Lung (tissue), 12 donors: ENCODE measurements around the gene TUBB. TPM values are rescaled to one million over a fixed set of nuclear protein-coding genes. Genes with fewer than 3 reads are reported as not detected.

ENCODE experiments used
- ATAC-seq: fragments of 200-7000 bp; cut with Tn5 transposase; one replicate; pipeline ENCODE4 v1.9.1; 2020; ENCODE audit warnings: moderate number of reproducible peaks; ENCODE audit not compliant: insufficient read depth, low FRiP score
- DNase-seq, 3 donors: peaks; one replicate each; pipeline ENCODE4 v3.0.0-alpha.2; 2013 to 2017
- H3K27ac ChIP-seq, 2 donors: one replicate each; pipeline ENCODE4 v1.5.1; 2013; ENCODE audit warnings: mild to moderate bottlenecking in 2 of 2, moderate library complexity in 2 of 2, control low read depth in 1 of 2, inconsistent platforms in 1 of 2, low read depth in 1 of 2, low read length in 1 of 2
- H3K27me3 ChIP-seq, 3 donors: one replicate each; pipeline ENCODE4 v1.5.1; 2013; ENCODE audit warnings: low read length in 2 of 3; ENCODE audit not compliant: control insufficient read depth in 3 of 3, insufficient read depth in 3 of 3
- H3K36me3 ChIP-seq, 4 donors: one replicate each; pipeline ENCODE4 v1.5.1; 2013; ENCODE audit warnings: low read length in 4 of 4, mild to moderate bottlenecking in 1 of 4, moderate library complexity in 1 of 4; ENCODE audit not compliant: control insufficient read depth in 4 of 4, insufficient read depth in 4 of 4
- H3K4me1 ChIP-seq, 5 donors: one replicate each; pipeline ENCODE4 v1.5.1; 2013; ENCODE audit warnings: low read length in 5 of 5, mild to moderate bottlenecking in 2 of 5, moderate library complexity in 1 of 5; ENCODE audit not compliant: control insufficient read depth in 5 of 5, insufficient read depth in 5 of 5
- H3K4me3 ChIP-seq: one replicate; pipeline ENCODE4 v1.5.1; 2013; ENCODE audit warnings: mild to moderate bottlenecking, control low read depth, moderate library complexity
- H3K9ac ChIP-seq, 2 donors: one replicate each; pipeline ENCODE4 v1.5.1; 2013; ENCODE audit warnings: low read length in 2 of 2, control low read depth in 1 of 2; ENCODE audit not compliant: insufficient read depth in 1 of 2
- H3K9me3 ChIP-seq, 4 donors: one replicate each; pipeline ENCODE4 v1.5.1; 2013; ENCODE audit warnings: low read length in 3 of 4, mild to moderate bottlenecking in 1 of 4, moderate library complexity in 1 of 4; ENCODE audit not compliant: control insufficient read depth in 4 of 4, insufficient read depth in 3 of 4
- WGBS, 2 donors: extraction: QIAGEN DNeasy Blood & Tissue Kit; methylation state at CpG; one replicate each; pipeline ENCODE4 v1.1.7; 2013; 5-methylcytosine and 5-hydroxymethylcytosine counted together
- polyA plus RNA-seq, 2 donors: library from polyadenylated mRNA; stranded (reverse); fragments of 200-250 nt; gene quantifications; one replicate each; pipeline ENCODE4 v1.2.1, GENCODE V29; 2013
- total RNA-seq, 2 donors: library from RNA; depleted of rRNA in 1 of 2; stranded (reverse); fragments of >200 nt in 1 of 2; gene quantifications; one replicate each; pipeline ENCODE4 v1.2.1, GENCODE V29; 2014 to 2021
- TF ChIP-seq, protein P1 (sequence below): IDR thresholded peaks from 2 replicates; pipeline ENCODE4 v1.5.1; 2012; ENCODE audit warnings: mild to moderate bottlenecking; ENCODE audit errors: control extremely low read depth, extremely low read depth
- donor health status: control.
- donor health status: control.
- donor health status: Bipolar disorder and iron deficiency.
- donor health status: healthy.
- donor health status: DM: yes; HTN: yes; CAD: no.

Gene TUBB
- total and polyA plus RNA-seq, 4 donors, result 171 to 403 (median 297) TPM

GRCh38 chr6:30741063-30741779 is 21.1 kb downstream of the TUBB start:
- 74% methylated on average over 8 of the region's 8 CpGs for WGBS, 2 donors
- ATAC-seq (no peak), DNase-seq (no peak)
- Histone ChIP-seq H3K4me3 (peak overlapping the region; percentile 70), H3K36me3 (peaks cover 4 to 27% (median 18%) of the 10 kb centered on the region in 4 donors), H3K27ac (peak overlapping the region; percentile 81 to 84), H3K9me3 (no peaks in the 10 kb centered on the region), H3K4me1 (peaks cover 0 to 32% (median 16%) of the 10 kb centered on the region in 5 donors), H3K27me3 (no peaks in the 10 kb centered on the region), H3K9ac (peak overlapping the region; percentile 87 to 94)
- TF ChIP-seq, protein P1, sequence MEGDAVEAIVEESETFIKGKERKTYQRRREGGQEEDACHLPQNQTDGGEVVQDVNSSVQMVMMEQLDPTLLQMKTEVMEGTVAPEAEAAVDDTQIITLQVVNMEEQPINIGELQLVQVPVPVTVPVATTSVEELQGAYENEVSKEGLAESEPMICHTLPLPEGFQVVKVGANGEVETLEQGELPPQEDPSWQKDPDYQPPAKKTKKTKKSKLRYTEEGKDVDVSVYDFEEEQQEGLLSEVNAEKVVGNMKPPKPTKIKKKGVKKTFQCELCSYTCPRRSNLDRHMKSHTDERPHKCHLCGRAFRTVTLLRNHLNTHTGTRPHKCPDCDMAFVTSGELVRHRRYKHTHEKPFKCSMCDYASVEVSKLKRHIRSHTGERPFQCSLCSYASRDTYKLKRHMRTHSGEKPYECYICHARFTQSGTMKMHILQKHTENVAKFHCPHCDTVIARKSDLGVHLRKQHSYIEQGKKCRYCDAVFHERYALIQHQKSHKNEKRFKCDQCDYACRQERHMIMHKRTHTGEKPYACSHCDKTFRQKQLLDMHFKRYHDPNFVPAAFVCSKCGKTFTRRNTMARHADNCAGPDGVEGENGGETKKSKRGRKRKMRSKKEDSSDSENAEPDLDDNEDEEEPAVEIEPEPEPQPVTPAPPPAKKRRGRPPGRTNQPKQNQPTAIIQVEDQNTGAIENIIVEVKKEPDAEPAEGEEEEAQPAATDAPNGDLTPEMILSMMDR, result no peak

- DNase-seq, result no peak
- H3K4me1 ChIP-seq, result peaks cover 0 to 32% (median 15%) of the 10 kb centered on the region in 5 donors
Observed at GRCh38 chr6:30741789-30742315, 21.7 kb downstream of the TUBB start.

GRCh38 chr6:30742316-30743098 is 22.4 kb downstream of the TUBB start, which contains the start of gene FLOT1:
FLOT1 (minus strand) TSS chr6:30742687; CDS start chr6:30742189, 498 bp downstream.
- Histone ChIP-seq H3K9ac (peak within 1 kb of the TSS; percentile 87 to 94), H3K9me3 (no peaks in the 10 kb centered on the region), H3K4me3 (peak within 1 kb of the TSS; percentile 74), H3K4me1 (peaks cover 0 to 32% (median 11%) of the 10 kb centered on the region in 5 donors), H3K27me3 (no peaks in the 10 kb centered on the region), H3K36me3 (peaks cover 4 to 27% (median 15%) of the 10 kb centered on the region in 4 donors), H3K27ac (peak within 1 kb of the TSS; percentile 95 to 98)
- DNase-seq (peak; percentile 93 to 95 (median 93)), ATAC-seq (peak; percentile 93)
- TF ChIP-seq, protein P1, result no peak
- WGBS, 2 donors, result 1% methylated on average over 43 to 66 of the region's 66 CpGs

More at GRCh38 chr6:30741789-30742315, 21.7 kb downstream of the TUBB start:
- ATAC-seq, result peak; percentile 9
- Histone ChIP-seq H3K36me3 (peaks cover 4 to 27% (median 17%) of the 10 kb centered on the region in 4 donors), H3K9me3 (no peaks in the 10 kb centered on the region), H3K27me3 (no peaks in the 10 kb centered on the region), H3K9ac (peak overlapping the region; percentile 87 to 94), H3K4me3 (peak overlapping the region; percentile 70), H3K27ac (peak overlapping the region; percentile 81 to 84)
- TF ChIP-seq, protein P1, result no peak
- WGBS, 2 donors, result 8 to 11% methylated on average over 9 to 13 of the region's 13 CpGs
